Body of pancreas (tissue), 4 donors: ENCODE results near the gene DGKQ. TPM values are rescaled to one million over a fixed set of nuclear protein-coding genes. Genes with fewer than 3 reads are reported as not detected.

Experiments
- ATAC-seq: fragments of 150-250 bp; one replicate; pipeline ENCODE4 v1.9.1; 2016
- DNase-seq, 4 donors: peaks; one replicate each; pipeline ENCODE4 v3.0.0-alpha.2; 2019
- H3K27ac ChIP-seq, 4 donors: fragments of 200-600 bp; sonication (generic); 1 replicate in 3 of 4; 2 replicates in 1 of 4; pipeline versions ENCODE4 v1.5.1 to v1.6.1; 2016 to 2019; ENCODE audit warnings: mild to moderate bottlenecking in 1 of 4, mixed read lengths in 1 of 4, moderate library complexity in 1 of 4
- H3K27me3 ChIP-seq, 2 donors: fragments of 200-600 bp; sonication (generic); one replicate each; pipeline ENCODE4 v1.6.0; 2016; ENCODE audit warnings: mild to moderate bottlenecking in 1 of 2
- H3K36me3 ChIP-seq, 2 donors: fragments of 200-600 bp; sonication (generic); replicated peaks in 1 of 2; 2 replicates each; pipeline ENCODE4 v1.5.1; 2016; ENCODE audit warnings: low read depth in 2 of 2; ENCODE audit not compliant: insufficient read depth in 1 of 2
- H3K4me1 ChIP-seq: fragments of 200-600 bp; sonication (generic); one replicate; pipeline ENCODE4 v1.6.0; 2016
- H3K4me3 ChIP-seq, 2 donors: fragments of 200-600 bp; sonication (generic); 1 replicate in 1 of 2; 2 replicates in 1 of 2; pipeline ENCODE4 v1.5.1; 2016 to 2019
- H3K9me3 ChIP-seq, 3 donors: fragments of 200-600 bp; sonication (generic); 1 replicate in 2 of 3; 2 replicates in 1 of 3; pipeline ENCODE4 v1.5.1; 2016
- POLR2A ChIP-seq, 3 donors: fragments of 450-650 bp; IDR thresholded peaks; one replicate each; pipeline ENCODE4 v1.6.1; 2016; ENCODE audit warnings: antibody characterized with exemption in 3 of 3, mild to moderate bottlenecking in 2 of 3
- WGBS, 2 donors: methylation state at CpG; one replicate each; pipeline ENCODE4 v1.1.5; 2017; 5-methylcytosine and 5-hydroxymethylcytosine counted together
- intact Hi-C: fragments of 100-400 bp; cut with DNase I; formaldehyde crosslinking; loops from one replicate; pipeline ENCODE4 v1.15.1; 2023
- total RNA-seq, 2 donors: library from RNA; depleted of rRNA; stranded (reverse); fragments of >200 nt; gene quantifications; one replicate each; pipeline ENCODE4 v1.1.0, GENCODE V29; 2016
- TF ChIP-seq, protein P1 (sequence below), 7 experiments: fragments of 450-650 bp in 4 of 7; fragments of 200-600 bp in 3 of 7; sonication (generic) in 3 of 7; IDR thresholded peaks; one replicate each; pipeline ENCODE4 v1.5.1; 2016 to 2019; ENCODE audit warnings: antibody characterized with exemption in 7 of 7

The DGKQ gene
- total RNA-seq, 2 donors from 2014 or later, result 13.2 to 17.5 TPM

- ATAC-seq, result no peak
- Histone ChIP-seq H3K27me3 (peaks cover 0 to 26% of the 10 kb centered on the region in 2 donors), H3K4me1 (peaks cover 27% of the 10 kb centered on the region), H3K36me3 (no peaks in the 10 kb centered on the region), H3K4me3 (no peak overlapping the region), H3K9me3 (no peaks in the 10 kb centered on the region), H3K27ac (no peak overlapping the region)
- WGBS, 2 donors, result 78 to 81% methylated on average over 18 to 24 of the region's 25 CpGs
- intact Hi-C loops, result no loop called here
- no peak for TF ChIP-seq POLR2A (IDR thresholded peaks at IDR 0.05)
- TF ChIP-seq, protein P1, sequence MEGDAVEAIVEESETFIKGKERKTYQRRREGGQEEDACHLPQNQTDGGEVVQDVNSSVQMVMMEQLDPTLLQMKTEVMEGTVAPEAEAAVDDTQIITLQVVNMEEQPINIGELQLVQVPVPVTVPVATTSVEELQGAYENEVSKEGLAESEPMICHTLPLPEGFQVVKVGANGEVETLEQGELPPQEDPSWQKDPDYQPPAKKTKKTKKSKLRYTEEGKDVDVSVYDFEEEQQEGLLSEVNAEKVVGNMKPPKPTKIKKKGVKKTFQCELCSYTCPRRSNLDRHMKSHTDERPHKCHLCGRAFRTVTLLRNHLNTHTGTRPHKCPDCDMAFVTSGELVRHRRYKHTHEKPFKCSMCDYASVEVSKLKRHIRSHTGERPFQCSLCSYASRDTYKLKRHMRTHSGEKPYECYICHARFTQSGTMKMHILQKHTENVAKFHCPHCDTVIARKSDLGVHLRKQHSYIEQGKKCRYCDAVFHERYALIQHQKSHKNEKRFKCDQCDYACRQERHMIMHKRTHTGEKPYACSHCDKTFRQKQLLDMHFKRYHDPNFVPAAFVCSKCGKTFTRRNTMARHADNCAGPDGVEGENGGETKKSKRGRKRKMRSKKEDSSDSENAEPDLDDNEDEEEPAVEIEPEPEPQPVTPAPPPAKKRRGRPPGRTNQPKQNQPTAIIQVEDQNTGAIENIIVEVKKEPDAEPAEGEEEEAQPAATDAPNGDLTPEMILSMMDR (IDR thresholded peaks at IDR 0.05), result no peak
- DNase-seq, result no peak
Measured at GRCh38 chr4:1004557-1005485, 31.5 kb upstream of the DGKQ start.

- Histone ChIP-seq H3K36me3 (no peaks in the 10 kb centered on the region), H3K9me3 (no peaks in the 10 kb centered on the region), H3K4me1 (peaks cover 24% of the 10 kb centered on the region), H3K27ac (no peak overlapping the region), H3K27me3 (peaks cover 0 to 26% of the 10 kb centered on the region in 2 donors), H3K4me3 (no peak overlapping the region)
- no peak for ATAC-seq
- TF ChIP-seq POLR2A (IDR thresholded peaks at IDR 0.05), result no peak
- TF ChIP-seq, protein P1 (IDR thresholded peaks at IDR 0.05), result no peak
- DNase-seq, result no peak
- intact Hi-C loops, result no loop called here
- WGBS, 2 donors, result 73 to 79% methylated on average over 4 to 12 of the region's 13 CpGs
Measured at GRCh38 chr4:1004071-1004418, 30.7 kb upstream of the DGKQ start.

DNA sequence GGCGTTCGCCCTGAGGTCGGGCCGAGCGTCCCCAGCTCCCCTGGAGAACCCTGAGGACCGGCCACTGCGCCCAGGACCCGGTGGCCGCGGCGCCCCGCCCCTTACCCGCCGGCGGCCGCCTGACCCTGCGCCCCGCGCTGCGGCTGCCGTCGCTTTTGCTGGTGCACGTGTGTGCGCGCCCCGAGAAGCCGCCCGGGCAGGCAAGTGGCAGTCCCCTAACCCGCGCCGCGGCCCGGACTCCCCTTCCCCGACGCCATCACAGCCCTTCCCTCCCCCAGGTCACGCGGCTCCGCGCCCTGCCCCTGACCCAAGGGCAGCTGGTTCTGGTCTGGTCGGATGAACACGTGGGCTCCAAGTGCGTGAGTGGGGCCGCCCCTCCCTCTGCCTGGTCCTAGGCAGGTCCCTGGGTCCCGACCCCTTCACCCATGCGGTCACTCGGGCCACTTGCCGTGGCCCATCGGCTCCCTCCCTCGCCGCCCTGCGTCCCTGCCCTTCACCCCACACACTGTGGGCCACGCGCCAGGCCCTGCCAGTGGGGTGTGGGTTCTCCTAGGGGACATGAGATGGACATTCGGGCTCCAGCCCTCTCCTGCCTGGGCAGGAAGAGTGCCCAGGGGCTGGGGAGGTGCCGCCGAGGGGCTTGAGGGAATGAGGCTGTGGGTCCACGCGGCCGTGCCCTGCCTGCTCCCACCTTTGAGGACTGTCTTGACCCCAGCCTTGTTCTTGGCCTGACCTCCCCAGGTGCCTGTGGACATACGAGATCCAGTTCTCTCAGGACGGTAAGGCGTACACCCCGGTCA is 30.1 kb upstream of the DGKQ start:
- H3K27ac ChIP-seq, result no peak overlapping the region
- H3K9me3 ChIP-seq, result no peaks in the 10 kb centered on the region
- peaks cover 0 to 26% of the 10 kb centered on the region in 2 donors for H3K27me3 ChIP-seq
- no peak for ATAC-seq
- intact Hi-C loops, result no loop called here
- H3K4me1 ChIP-seq, result peaks cover 20% of the 10 kb centered on the region
- DNase-seq, result no peak
- no peak for TF ChIP-seq POLR2A (IDR thresholded peaks at IDR 0.05)
- no peaks in the 10 kb centered on the region for H3K36me3 ChIP-seq
- WGBS, 2 donors, result 30 to 80% methylated on average over 8 to 59 of the region's 63 CpGs
- no peak overlapping the region for H3K4me3 ChIP-seq

- H3K27ac ChIP-seq, result no peak overlapping the region
- H3K27me3 ChIP-seq, result peaks cover 0 to 32% of the 10 kb centered on the region in 2 donors
- 3% methylated on average over 59 of the region's 75 CpGs; no CpG with 5 or more reads in 1 of the 2 donors for WGBS, 2 donors
- TF ChIP-seq, protein P1 (IDR thresholded peaks at IDR 0.05), result no peak
- no peak for TF ChIP-seq POLR2A (IDR thresholded peaks at IDR 0.05)
- DNase-seq (no peak), ATAC-seq (peak; percentile 9)
- peaks cover 26% of the 10 kb centered on the region for H3K4me1 ChIP-seq
- no peak overlapping the region for H3K4me3 ChIP-seq
- no peaks in the 10 kb centered on the region for H3K36me3 ChIP-seq
- no peaks in the 10 kb centered on the region for H3K9me3 ChIP-seq
- intact Hi-C loops, result no loop called here
Measured at GRCh38 chr4:1002631-1003251, 29.4 kb upstream of the DGKQ start.
